ENCODE data around the gene PKM.

Gene PKM

DNA sequence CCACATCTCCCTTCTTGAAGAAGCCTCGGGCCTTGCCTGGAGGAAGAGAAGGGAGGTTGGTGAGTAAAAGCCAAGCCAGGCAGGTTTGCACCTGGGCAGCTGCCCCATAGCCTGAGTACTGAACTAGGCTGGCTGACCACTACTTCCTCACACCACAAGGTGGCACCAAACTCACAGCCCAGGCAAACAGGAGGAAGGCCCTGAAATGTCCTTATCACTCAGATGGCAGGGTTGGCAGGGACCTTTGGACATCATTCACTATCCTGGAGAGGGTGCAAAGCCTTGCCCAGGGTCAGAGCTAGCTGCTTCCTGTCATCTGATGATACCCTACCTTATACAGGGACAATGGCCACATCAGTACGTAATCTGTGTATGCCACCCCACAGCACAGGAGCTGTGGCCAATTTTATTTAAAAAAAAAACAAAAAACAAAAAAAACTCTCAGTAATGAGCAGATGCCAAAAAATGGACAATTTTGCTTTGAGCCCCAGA lies 31.2 kb downstream of the PKM start:
- peak; percentile 68 for DNase-seq

DNA sequence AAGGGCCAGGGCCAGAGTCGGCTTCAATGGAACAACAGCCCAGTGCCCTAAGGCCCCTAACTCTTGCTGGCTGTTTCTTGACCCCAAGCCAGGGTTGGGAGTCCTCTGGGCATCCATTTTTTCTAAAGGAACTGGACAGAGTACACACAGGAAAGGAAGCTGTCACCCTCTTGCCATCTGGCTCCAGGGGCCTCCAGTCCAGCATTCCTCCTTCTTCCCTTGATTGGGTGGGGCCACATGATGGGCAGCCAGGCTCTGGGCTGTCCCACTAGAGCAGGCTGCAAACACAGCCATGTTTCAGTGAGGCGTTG lies 31.8 kb downstream of the PKM start:
- DNase-seq: no peak

GRCh38 chr15:72198356-72199204 lies 32.4 kb downstream of the PKM start:
- DNase-seq: no peak

- DNase-seq: peak; percentile 47
These were observed 33.3 kb downstream of the PKM start, which contains the start of gene GRAMD2A for GRCh38 chr15:72197460-72198355. Gene GRAMD2A, minus strand, starts transcription at chr15:72197787.

DNA sequence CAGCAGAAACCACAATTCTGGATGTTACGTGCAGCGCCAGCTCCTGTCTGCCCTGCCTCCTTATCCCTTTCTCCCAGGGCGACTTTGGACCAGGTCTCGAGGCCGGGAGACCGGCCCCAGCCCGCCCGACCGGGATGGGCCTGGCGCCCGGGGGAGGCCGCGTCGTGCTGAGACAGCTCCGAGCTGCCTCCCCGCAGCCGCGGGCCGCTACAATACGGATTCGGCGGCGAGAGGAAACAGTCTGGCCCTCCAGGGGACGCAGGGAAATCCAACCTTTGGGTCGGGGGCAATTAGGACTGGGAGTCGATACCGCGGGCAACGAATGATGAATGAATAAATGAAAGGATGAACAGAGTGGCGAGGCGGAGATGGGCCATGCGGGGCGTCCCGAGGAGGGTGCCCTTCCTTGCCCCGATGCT lies 33.9 kb downstream of the PKM start:
- no peak for DNase-seq

DNA sequence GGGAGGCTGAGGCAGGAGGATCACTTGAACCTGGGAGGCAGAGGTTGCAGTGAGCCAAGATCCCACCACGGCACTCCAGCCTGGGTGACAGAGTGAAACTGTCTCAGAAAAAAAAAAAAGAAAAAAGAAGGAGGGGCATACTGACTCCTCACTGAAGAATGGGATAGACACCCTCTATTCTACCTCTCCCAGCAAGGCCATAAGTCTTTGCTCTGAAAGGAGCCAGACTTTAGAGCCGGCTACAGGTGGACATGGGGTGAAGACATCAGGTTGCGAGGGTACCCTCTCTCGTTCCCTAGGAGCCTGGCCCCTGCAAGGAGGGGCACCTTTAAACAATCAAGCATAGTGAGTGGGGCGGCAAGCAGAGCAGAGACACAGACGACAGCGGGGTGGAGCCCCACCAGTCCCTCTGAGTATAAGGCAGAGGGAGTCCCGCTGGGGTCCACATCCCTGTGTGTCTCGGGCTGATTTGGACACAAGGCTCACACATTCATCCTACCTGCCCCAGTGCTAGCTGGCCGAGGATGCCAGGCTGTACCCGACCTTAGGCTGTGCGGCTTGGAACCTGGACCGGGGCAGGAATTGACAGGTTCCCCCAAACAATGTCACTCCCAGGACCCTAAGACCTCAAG lies 34.5 kb downstream of the PKM start:
- no peak for DNase-seq

DNA sequence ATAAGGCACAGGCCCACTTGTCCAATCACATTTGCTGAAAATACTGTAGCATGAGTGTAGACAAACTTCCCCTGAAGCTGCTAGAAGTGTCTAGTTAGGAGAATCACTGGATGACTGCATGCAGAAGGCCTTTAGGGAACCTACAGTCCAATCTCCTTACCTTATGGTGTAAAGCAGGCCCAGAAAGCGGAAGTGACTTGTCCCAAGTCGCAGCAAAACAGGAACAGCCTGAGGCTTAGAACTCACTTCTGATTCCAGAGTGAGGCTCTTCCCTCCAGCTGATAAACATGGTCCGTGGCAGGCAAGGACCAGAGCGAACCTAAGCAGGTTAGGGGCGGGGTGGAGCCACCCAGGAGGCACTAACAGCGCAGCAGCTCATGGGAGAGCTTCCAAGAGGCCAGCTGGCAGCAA lies 35.9 kb downstream of the PKM start:
- no peak for DNase-seq

GRCh38 chr15:72193836-72194396 lies 37.1 kb downstream of the PKM start:
- DNase-seq: no peak

DNA sequence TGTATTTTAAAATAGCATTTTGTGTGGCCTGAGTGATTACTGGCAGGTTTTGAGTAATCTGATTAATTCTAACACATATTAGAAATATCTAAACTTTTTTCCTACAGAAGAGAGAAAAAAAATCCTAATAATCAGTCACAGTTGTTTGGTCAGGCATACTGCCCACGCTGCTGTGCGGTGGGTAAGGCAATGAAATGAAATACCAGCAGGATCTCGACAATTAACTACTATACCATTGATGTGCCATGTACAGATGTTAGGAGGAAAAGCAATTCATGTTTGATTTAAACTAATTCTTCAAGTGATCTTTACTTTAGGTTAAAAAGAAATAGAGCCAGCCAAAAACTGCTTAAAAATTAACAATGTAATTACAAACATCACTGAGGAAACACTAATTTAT lies 38.6 kb downstream of the PKM start:
- DNase-seq: no peak

GRCh38 chr15:72189250-72189902 lies 41.6 kb downstream of the PKM start:
- no peak for DNase-seq

- peak; percentile 23 for DNase-seq
These were observed 46.7 kb downstream of the PKM start for GRCh38 chr15:72184165-72184811.

DNA sequence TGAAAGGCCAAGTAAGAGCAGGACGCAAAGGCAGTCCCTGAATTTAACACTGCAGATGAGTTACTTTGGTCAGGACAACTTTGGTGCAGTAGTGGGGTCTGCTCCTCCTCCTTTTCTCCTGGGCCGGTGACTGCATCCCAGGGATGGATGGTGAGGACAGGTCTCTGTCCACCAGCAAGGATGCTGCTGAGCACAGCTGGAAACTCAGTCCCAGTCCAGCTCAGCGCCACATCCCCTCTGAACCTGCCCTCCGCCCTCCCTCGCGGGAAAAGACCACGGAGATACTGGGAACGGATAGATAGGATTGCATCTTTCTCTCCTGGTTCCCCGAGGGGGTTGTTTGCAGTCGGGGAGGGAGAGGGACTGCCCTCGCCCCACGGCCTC lies 47.2 kb downstream of the PKM start:
- no peak for DNase-seq

DNA sequence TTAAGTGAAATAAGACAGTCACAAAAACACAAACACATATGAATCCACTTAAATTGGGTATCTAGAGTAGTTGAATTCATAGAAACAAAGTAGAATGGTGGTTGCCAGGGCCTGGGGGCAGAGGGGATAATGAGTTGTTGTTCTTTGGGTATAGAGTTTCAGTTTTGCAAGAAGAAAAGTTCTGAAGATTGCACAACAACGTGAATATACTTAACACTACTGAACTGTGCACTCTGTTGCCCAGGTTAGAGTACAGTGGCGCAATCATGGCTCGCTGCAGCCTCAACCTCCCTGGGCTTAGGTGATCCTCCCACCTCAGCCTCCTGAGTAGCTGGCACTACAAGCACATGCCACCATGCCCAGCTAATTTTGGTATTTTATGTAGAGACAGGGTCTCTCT lies 48.3 kb downstream of the PKM start:
- no peak for DNase-seq

DNA sequence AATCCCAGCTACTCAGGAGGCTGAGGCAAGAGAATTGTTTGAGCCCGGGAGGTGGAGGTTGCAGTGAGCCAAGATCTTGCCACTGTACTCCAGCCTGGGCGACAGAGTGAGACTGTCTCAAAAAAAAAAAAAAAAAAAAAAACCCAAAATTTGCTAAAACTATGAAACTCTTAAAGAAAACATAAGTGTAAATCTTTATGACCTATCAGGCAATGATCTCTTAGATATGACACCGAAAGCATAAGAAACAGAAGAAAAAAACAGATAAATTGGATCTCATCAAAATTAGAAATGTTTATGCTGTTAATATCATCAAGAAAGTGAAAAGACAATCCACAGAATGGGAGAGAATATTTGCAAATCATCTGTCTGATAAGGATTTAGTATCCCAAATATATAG lies 48.7 kb downstream of the PKM start:
- DNase-seq: no peak

GRCh38 chr15:72180761-72181324 lies 50.1 kb downstream of the PKM start:
- DNase-seq: no peak

GRCh38 chr15:72179950-72180581 lies 50.9 kb downstream of the PKM start:
- DNase-seq: no peak

DNA sequence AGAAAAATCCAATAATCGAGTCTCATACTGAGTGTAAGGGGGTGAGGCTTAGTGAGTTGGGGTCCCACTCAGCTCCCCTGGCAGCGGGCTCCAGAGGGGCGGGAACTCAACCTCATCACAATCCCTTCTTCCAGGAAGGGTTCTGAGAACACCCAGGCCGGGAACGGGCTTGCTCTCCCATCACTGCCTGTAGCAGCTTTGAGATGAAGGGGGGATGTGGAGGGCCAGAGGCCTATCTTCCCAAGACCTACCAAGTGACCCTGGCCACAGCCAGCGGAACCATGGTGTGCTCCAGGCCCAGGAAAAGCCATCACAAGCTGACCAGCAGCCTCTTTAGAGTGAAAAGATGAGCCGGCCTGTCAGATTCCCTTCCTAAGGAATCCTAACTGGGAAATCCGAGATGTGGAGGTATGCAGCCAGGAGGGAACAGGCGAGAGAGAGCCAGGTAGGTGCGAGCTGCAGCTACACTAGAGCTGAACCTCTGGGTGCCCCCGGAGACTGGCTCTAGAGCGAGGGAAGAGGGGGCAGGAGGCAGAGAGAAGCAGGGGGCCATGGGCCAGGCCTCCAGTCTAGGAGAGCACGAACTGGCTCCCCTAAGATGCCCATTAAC lies 51.9 kb downstream of the PKM start:
- no peak for DNase-seq

DNA sequence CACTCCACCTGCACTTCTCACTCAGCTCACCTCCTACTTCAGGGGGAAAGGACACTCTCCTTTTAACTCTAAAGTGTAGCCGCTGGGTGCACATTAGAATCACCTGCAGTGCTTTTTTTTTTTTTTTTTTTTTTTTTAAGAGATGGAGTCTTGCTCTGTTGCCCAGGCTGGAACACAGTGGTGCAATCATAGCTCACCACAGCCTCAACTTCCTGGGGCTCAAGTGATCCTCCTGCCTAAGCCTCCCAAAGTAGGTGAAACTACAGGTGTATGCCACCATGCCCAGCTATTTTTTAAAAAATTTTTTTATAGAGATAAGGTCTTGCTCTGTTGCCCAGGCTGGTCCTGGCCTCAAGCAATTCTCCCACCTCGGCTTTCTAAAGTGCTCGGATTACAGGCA lies 54.2 kb downstream of the PKM start:
- DNase-seq: no peak

- DNase-seq: no peak
These were observed 54.8 kb downstream of the PKM start for GRCh38 chr15:72176159-72176558.

DNA sequence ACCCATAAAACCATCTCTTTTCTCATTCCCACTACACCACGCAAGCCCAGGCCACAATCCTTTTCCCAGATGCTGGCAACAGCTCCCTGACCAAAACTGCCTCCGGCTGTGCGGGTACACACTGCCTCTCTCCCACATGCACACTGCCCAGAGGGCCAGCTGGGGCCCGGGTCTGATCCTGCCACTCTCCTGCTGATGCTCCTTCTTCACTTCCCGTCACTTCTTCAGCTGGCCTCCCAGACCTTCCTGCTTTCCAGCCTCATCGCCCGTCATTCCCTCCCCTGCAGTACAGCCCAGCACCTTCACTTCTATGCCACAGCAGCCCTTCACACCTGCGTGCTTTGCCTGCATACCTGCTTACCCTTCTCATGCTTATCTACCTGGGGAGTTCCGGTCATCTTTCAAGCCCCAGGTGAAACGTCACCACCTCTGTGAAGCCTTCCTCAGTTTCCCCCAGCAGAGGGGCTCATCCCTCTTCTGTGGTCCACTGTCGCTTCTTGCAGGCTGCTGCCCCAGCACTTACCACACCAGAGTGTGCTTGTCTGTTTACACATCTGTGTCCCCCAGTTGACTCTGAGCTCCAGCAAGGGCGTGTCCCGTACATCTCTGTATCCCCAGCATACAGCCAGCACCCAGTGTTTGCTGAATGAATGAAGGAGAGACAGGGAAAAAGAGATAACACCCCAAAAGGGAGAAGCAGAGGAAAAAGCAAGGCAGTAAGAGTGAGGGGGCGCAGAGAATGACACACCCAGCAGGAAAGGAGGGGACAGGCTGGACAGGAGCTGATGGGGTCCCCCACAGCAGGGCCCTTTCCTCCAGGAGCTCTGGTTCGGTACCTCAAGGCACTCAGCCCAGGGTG lies 55.6 kb downstream of the PKM start:
- DNase-seq: no peak

All from fibroblast of skin of right biceps (primary cell).